HG02852 (cell line): ENCODE measurements around the gene CCDC85B.

Source experiments
- ATAC-seq: cut with Tn5 transposase; IDR thresholded peaks from one replicate; pipeline ENCODE4 v1.9.1; 2021; ENCODE audit warnings: mild to moderate bottlenecking, moderate library complexity; ENCODE audit not compliant: unreplicated experiment

Gene CCDC85B

GRCh38 chr11:65928667-65929066 is 38.2 kb downstream of the CCDC85B start:
- ATAC-seq, result no peak

- no peak for ATAC-seq
Observed at GRCh38 chr11:65931773-65932557, 41.5 kb downstream of the CCDC85B start.

GRCh38 chr11:65932558-65932919 is 42.1 kb downstream of the CCDC85B start:
- ATAC-seq, result no peak

GRCh38 chr11:65934014-65934413 is 43.5 kb downstream of the CCDC85B start:
- no peak for ATAC-seq

- ATAC-seq, result no peak
Observed at GRCh38 chr11:65937766-65938165, 47.3 kb downstream of the CCDC85B start.
